Measurements from ENCODE around the gene NARF.

The NARF gene

GRCh38 chr17:82418001-82418986 is 40.2 kb upstream of the NARF start, which contains the start of the genes HEXD and OGFOD3:
TSS of gene HEXD (plus strand) at chr17:82418347. CDS start at chr17:82419800, 1,453 bp downstream.
TSS of gene OGFOD3 (minus strand) at chr17:82418586. CDS start at chr17:82418485, 101 bp downstream.
- H3K27me3 ChIP-seq (ENCODE audit: control insufficient read depth, insufficient read depth, low read length): no peaks in the 10 kb centered on the region
- peak within 1 kb of the TSS; percentile 93 for H3K4me3 ChIP-seq (ENCODE audit: low read length)
- H3K9ac ChIP-seq (ENCODE audit: low read length): peak within 1 kb of the TSS; percentile 80
- H3K4me1 ChIP-seq (ENCODE audit: control insufficient read depth, insufficient read depth, low read length): peaks cover 4% of the 10 kb centered on the region
- H3K36me3 ChIP-seq (ENCODE audit: control insufficient read depth, insufficient read depth, low read length): peaks cover 4% of the 10 kb centered on the region
- no peaks in the 10 kb centered on the region for H3K9me3 ChIP-seq (ENCODE audit: control insufficient read depth, low read length)

- no peaks in the 10 kb centered on the region for H3K27me3 ChIP-seq (ENCODE audit: control insufficient read depth, insufficient read depth, low read length)
- H3K9ac ChIP-seq (ENCODE audit: low read length): peak overlapping the region; percentile 80
- no peak overlapping the region for H3K4me3 ChIP-seq (ENCODE audit: low read length)
These were observed 39.0 kb upstream of the NARF start for GRCh38 chr17:82419540-82419939.

GRCh38 chr17:82424001-82424862 is 34.3 kb upstream of the NARF start:
- Histone ChIP-seq H3K9me3 (ENCODE audit: control insufficient read depth, low read length) (no peaks in the 10 kb centered on the region), H3K4me1 (ENCODE audit: control insufficient read depth, insufficient read depth, low read length) (no peaks in the 10 kb centered on the region), H3K27me3 (ENCODE audit: control insufficient read depth, insufficient read depth, low read length) (no peaks in the 10 kb centered on the region), H3K4me3 (ENCODE audit: low read length) (no peak overlapping the region), H3K9ac (ENCODE audit: low read length) (no peak overlapping the region), H3K36me3 (ENCODE audit: control insufficient read depth, insufficient read depth, low read length) (peaks cover 4% of the 10 kb centered on the region)

More at GRCh38 chr17:82419540-82419939, 39.0 kb upstream of the NARF start:
- peaks cover 4% of the 10 kb centered on the region for H3K36me3 ChIP-seq (ENCODE audit: control insufficient read depth, insufficient read depth, low read length)
- H3K9me3 ChIP-seq (ENCODE audit: control insufficient read depth, low read length): no peaks in the 10 kb centered on the region
- H3K4me1 ChIP-seq (ENCODE audit: control insufficient read depth, insufficient read depth, low read length): peaks cover 2% of the 10 kb centered on the region

- Histone ChIP-seq H3K9ac (ENCODE audit: low read length) (no peak overlapping the region), H3K9me3 (ENCODE audit: control insufficient read depth, low read length) (no peaks in the 10 kb centered on the region), H3K36me3 (ENCODE audit: control insufficient read depth, insufficient read depth, low read length) (peaks cover 4% of the 10 kb centered on the region), H3K27me3 (ENCODE audit: control insufficient read depth, insufficient read depth, low read length) (no peaks in the 10 kb centered on the region), H3K4me3 (ENCODE audit: low read length) (no peak overlapping the region), H3K4me1 (ENCODE audit: control insufficient read depth, insufficient read depth, low read length) (no peaks in the 10 kb centered on the region)
These were observed 33.7 kb upstream of the NARF start for GRCh38 chr17:82424863-82425159.

GRCh38 chr17:82428546-82428945 is 30.0 kb upstream of the NARF start:
- Histone ChIP-seq H3K36me3 (ENCODE audit: control insufficient read depth, insufficient read depth, low read length) (no peaks in the 10 kb centered on the region), H3K4me3 (ENCODE audit: low read length) (no peak overlapping the region), H3K9me3 (ENCODE audit: control insufficient read depth, low read length) (no peaks in the 10 kb centered on the region), H3K4me1 (ENCODE audit: control insufficient read depth, insufficient read depth, low read length) (no peaks in the 10 kb centered on the region), H3K9ac (ENCODE audit: low read length) (no peak overlapping the region), H3K27me3 (ENCODE audit: control insufficient read depth, insufficient read depth, low read length) (no peaks in the 10 kb centered on the region)

GRCh38 chr17:82429824-82430223 is 28.7 kb upstream of the NARF start:
- no peak overlapping the region for H3K4me3 ChIP-seq (ENCODE audit: low read length)
- H3K4me1 ChIP-seq (ENCODE audit: control insufficient read depth, insufficient read depth, low read length): no peaks in the 10 kb centered on the region
- no peak overlapping the region for H3K9ac ChIP-seq (ENCODE audit: low read length)
- no peaks in the 10 kb centered on the region for H3K36me3 ChIP-seq (ENCODE audit: control insufficient read depth, insufficient read depth, low read length)
- H3K9me3 ChIP-seq (ENCODE audit: control insufficient read depth, low read length): no peaks in the 10 kb centered on the region
- no peaks in the 10 kb centered on the region for H3K27me3 ChIP-seq (ENCODE audit: control insufficient read depth, insufficient read depth, low read length)

GRCh38 chr17:82432017-82432416 is 26.5 kb upstream of the NARF start:
- no peak overlapping the region for H3K4me3 ChIP-seq (ENCODE audit: low read length)
- no peaks in the 10 kb centered on the region for H3K9me3 ChIP-seq (ENCODE audit: control insufficient read depth, low read length)

GRCh38 chr17:82433560-82434215 is 24.9 kb upstream of the NARF start:
- Histone ChIP-seq H3K9me3 (ENCODE audit: control insufficient read depth, low read length) (no peaks in the 10 kb centered on the region), H3K4me3 (ENCODE audit: low read length) (no peak overlapping the region), H3K4me1 (ENCODE audit: control insufficient read depth, insufficient read depth, low read length) (no peaks in the 10 kb centered on the region), H3K27me3 (ENCODE audit: control insufficient read depth, insufficient read depth, low read length) (no peaks in the 10 kb centered on the region), H3K36me3 (ENCODE audit: control insufficient read depth, insufficient read depth, low read length) (no peaks in the 10 kb centered on the region), H3K9ac (ENCODE audit: low read length) (no peak overlapping the region)

More at GRCh38 chr17:82432017-82432416, 26.5 kb upstream of the NARF start:
- no peak overlapping the region for H3K9ac ChIP-seq (ENCODE audit: low read length)
- no peaks in the 10 kb centered on the region for H3K4me1 ChIP-seq (ENCODE audit: control insufficient read depth, insufficient read depth, low read length)
- no peaks in the 10 kb centered on the region for H3K36me3 ChIP-seq (ENCODE audit: control insufficient read depth, insufficient read depth, low read length)
- no peaks in the 10 kb centered on the region for H3K27me3 ChIP-seq (ENCODE audit: control insufficient read depth, insufficient read depth, low read length)

GRCh38 chr17:82434216-82434565 is 24.4 kb upstream of the NARF start:
- no peaks in the 10 kb centered on the region for H3K27me3 ChIP-seq (ENCODE audit: control insufficient read depth, insufficient read depth, low read length)
- no peaks in the 10 kb centered on the region for H3K4me1 ChIP-seq (ENCODE audit: control insufficient read depth, insufficient read depth, low read length)
- H3K4me3 ChIP-seq (ENCODE audit: low read length): no peak overlapping the region
- H3K9ac ChIP-seq (ENCODE audit: low read length): no peak overlapping the region
- no peaks in the 10 kb centered on the region for H3K9me3 ChIP-seq (ENCODE audit: control insufficient read depth, low read length)
- H3K36me3 ChIP-seq (ENCODE audit: control insufficient read depth, insufficient read depth, low read length): no peaks in the 10 kb centered on the region

- no peaks in the 10 kb centered on the region for H3K9me3 ChIP-seq (ENCODE audit: control insufficient read depth, low read length)
- no peak overlapping the region for H3K4me3 ChIP-seq (ENCODE audit: low read length)
- H3K36me3 ChIP-seq (ENCODE audit: control insufficient read depth, insufficient read depth, low read length): no peaks in the 10 kb centered on the region
- no peak overlapping the region for H3K9ac ChIP-seq (ENCODE audit: low read length)
- H3K4me1 ChIP-seq (ENCODE audit: control insufficient read depth, insufficient read depth, low read length): no peaks in the 10 kb centered on the region
- H3K27me3 ChIP-seq (ENCODE audit: control insufficient read depth, insufficient read depth, low read length): no peaks in the 10 kb centered on the region
These were observed 23.4 kb upstream of the NARF start for GRCh38 chr17:82435103-82435502.

- H3K9me3 ChIP-seq (ENCODE audit: control insufficient read depth, low read length): no peaks in the 10 kb centered on the region
- no peak overlapping the region for H3K9ac ChIP-seq (ENCODE audit: low read length)
- no peaks in the 10 kb centered on the region for H3K27me3 ChIP-seq (ENCODE audit: control insufficient read depth, insufficient read depth, low read length)
- H3K4me1 ChIP-seq (ENCODE audit: control insufficient read depth, insufficient read depth, low read length): no peaks in the 10 kb centered on the region
- H3K36me3 ChIP-seq (ENCODE audit: control insufficient read depth, insufficient read depth, low read length): no peaks in the 10 kb centered on the region
- H3K4me3 ChIP-seq (ENCODE audit: low read length): no peak overlapping the region
These were observed 22.6 kb upstream of the NARF start for GRCh38 chr17:82435601-82436583.
